ENCODE measurements around the gene ANKFY1. TPM values are rescaled to one million over a fixed set of nuclear protein-coding genes. Genes with fewer than 3 reads are reported as not detected.
A peak's percentile ranks its signal among the peaks of the same experiment; 100 is the strongest.

The ANKFY1 gene
- total RNA-seq, 2 experiments from 2014 or later, result 79.1 to 87.5 TPM

- Mint-ChIP-seq H3K4me1 (peaks cover 45% of the 10 kb centered on the region), H3K4me3 (no peak overlapping the region), H3K27me3 (no peaks in the 10 kb centered on the region), H3K27ac (peak overlapping the region; percentile 42), H3K36me3 (ENCODE audit: low read depth) (peaks cover 13% of the 10 kb centered on the region), H3K9me3 (no peaks in the 10 kb centered on the region)
- ChIA-PET POLR2A (no interaction called here), CTCF (interaction anchor here (1.3 to 6.1 kb wide), 3 partner anchors 9 to 13 kb away, joined by 3 to 43 read pairs (median 8); partner anchors contain the start of gene ANKFY1)
- DNase-seq, result no peak
These were observed 15.1 kb downstream of the ANKFY1 start for GRCh38 chr17:4248504-4249277.

DNA sequence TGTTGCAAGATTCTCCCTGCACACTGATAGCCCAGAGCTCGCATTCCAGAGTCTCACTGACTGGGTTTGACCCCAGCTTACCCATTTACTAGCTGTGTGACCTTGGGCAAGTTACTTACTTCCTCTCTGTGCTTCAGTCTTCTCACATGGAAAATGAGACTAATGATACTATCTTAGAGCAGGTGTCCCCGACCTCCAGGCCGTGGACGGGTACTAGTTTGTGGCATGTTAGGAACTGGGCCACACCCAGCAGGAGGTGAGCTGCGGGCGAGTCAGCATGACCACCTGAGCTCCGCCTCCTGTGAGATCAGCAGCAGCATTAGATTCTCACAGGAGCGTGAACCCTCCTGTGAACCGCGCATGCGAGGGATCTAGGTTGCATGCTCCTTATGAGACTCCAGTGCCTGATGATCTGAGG is 15.8 kb downstream of the ANKFY1 start:
- Mint-ChIP-seq H3K27ac (no peak overlapping the region), H3K9me3 (no peaks in the 10 kb centered on the region), H3K27me3 (no peaks in the 10 kb centered on the region), H3K36me3 (ENCODE audit: low read depth) (peaks cover 9% of the 10 kb centered on the region), H3K4me3 (no peak overlapping the region), H3K4me1 (peaks cover 41% of the 10 kb centered on the region)
- no peak for DNase-seq
- ChIA-PET CTCF (interaction anchor here (0.6 to 6.1 kb wide), 3 partner anchors 9 to 1076 kb away, joined by 3 to 43 read pairs (median 8); partner anchors contain the start of gene ANKFY1), POLR2A (no interaction called here)

- ChIA-PET POLR2A (no interaction called here), CTCF (interaction anchor here (0.5 to 6.1 kb wide), 4 partner anchors 9 to 1077 kb away, joined by 3 to 43 read pairs (median 6); partner anchors contain the start of gene ANKFY1)
- H3K4me3 Mint-ChIP-seq, result no peak overlapping the region
These were observed 16.3 kb downstream of the ANKFY1 start for GRCh38 chr17:4247361-4247970.

DNA sequence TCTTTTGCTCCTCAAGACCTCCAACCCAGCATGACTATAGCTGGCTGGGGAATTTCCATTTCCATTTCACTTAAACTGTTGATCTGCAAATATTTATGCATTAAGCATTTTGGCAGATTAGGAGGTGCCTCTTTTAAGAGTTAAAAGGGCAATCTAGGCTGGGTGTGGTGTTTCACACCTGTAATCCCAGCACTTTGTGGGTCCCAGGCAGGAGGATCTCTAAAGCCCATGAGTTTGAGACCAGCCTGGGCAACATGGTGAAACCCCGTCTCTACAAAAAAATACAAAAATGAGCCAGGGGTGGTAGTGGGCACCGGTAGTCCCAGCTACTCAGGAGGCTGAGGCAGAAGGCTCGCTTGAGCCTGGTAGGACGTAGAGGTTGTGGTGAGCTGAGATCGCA is 17.1 kb downstream of the ANKFY1 start:
- H3K4me1 Mint-ChIP-seq, result peaks cover 37% of the 10 kb centered on the region
- H3K27ac Mint-ChIP-seq, result peak overlapping the region; percentile 7
- no peaks in the 10 kb centered on the region for H3K27me3 Mint-ChIP-seq
- H3K4me3 Mint-ChIP-seq, result no peak overlapping the region
- H3K36me3 Mint-ChIP-seq (ENCODE audit: low read depth), result peaks cover 13% of the 10 kb centered on the region
- no peak for DNase-seq
- POLR2A ChIA-PET, result no interaction called here
- CTCF ChIA-PET, result interaction anchor here (0.8 to 6.1 kb wide), 3 partner anchors 8 to 15 kb away, joined by 3 to 43 read pairs (median 8); partner anchors contain the start of gene ANKFY1
- H3K9me3 Mint-ChIP-seq, result no peaks in the 10 kb centered on the region

More at GRCh38 chr17:4247361-4247970, 16.3 kb downstream of the ANKFY1 start:
- no peak overlapping the region for H3K27ac Mint-ChIP-seq
- H3K4me1 Mint-ChIP-seq, result peaks cover 39% of the 10 kb centered on the region
- peaks cover 9% of the 10 kb centered on the region for H3K36me3 Mint-ChIP-seq (ENCODE audit: low read depth)
- H3K27me3 Mint-ChIP-seq, result no peaks in the 10 kb centered on the region
- H3K9me3 Mint-ChIP-seq, result no peaks in the 10 kb centered on the region
- no peak for DNase-seq

- Mint-ChIP-seq H3K4me1 (peaks cover 8% of the 10 kb centered on the region), H3K36me3 (ENCODE audit: low read depth) (peaks cover 25% of the 10 kb centered on the region), H3K9me3 (no peaks in the 10 kb centered on the region), H3K27me3 (no peaks in the 10 kb centered on the region), H3K4me3 (no peak overlapping the region), H3K27ac (no peak overlapping the region)
- DNase-seq, result no peak
- ChIA-PET CTCF (interaction anchor here (0.6 to 1.1 kb wide), 3 partner anchors 22 to 26 kb away, joined by 3 to 4 read pairs (median 3); no protein-coding TSS in a partner anchor), POLR2A (no interaction called here)
These were observed 22.2 kb downstream of the ANKFY1 start for GRCh38 chr17:4241535-4241934.

DNA sequence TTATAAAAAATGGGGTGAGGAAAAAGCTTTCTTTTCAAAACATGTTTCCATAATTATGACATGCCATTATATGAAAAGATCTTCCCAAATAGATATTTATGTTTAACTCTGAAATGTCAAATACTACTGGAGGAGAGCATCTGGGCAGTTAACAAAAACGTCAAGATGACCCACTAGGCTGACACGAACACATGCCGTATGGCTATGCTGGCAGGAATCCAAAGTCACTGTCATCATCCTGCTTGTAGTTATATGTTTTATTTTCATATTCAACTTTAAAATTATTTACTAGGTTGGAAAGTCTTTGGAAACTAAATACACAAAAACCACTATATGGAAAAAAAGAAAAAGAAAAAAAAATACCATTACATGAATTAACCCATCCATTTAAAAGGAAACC is 27.3 kb downstream of the ANKFY1 start:
- ChIA-PET POLR2A (no interaction called here), CTCF (no interaction called here)
- peaks cover 20% of the 10 kb centered on the region for H3K4me1 Mint-ChIP-seq
- peaks cover 53% of the 10 kb centered on the region for H3K36me3 Mint-ChIP-seq (ENCODE audit: low read depth)
- no peaks in the 10 kb centered on the region for H3K27me3 Mint-ChIP-seq
- no peaks in the 10 kb centered on the region for H3K9me3 Mint-ChIP-seq
- DNase-seq, result no peak
- H3K27ac Mint-ChIP-seq, result no peak overlapping the region
- H3K4me3 Mint-ChIP-seq, result no peak overlapping the region

DNA sequence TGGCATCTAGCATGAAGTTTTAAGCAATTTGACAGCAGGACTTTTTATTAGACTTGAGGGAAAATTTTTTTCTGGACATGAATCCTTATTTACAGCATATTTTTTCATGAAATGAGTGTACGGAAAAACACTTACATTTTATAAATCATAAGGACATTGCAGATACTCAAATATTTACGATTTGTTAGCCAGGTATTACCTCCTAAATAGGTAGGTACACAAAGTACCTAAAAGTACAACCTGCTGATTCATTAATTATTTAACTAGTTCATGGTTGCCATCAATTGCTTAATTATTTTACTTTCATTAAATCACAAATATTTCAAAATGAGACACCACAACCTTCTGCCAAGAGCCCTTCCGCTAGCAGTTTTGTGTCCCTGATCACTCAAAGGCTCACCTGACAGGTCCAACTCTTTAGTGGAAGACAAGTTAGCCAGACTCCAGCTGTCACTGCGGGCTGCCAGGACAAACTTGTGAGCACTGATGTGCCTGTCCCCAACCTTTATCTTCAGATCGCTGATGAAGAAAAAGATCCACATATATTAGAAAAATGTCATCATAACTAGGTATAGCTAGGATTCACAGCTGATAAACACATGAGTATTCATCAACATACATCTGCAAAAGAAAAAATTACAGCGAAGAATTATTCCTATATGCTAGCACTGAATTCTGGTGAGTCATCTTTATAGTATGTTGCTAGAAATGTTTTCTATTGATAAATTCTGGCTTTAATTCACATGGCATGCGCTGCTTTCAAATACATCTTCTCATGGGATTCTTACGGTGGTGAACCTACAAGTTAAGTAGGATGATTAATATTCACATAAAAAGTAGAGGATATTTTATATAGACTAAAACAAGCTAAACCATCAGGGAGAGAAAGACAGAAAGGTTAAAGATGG is 28.2 kb downstream of the ANKFY1 start:
- no peak overlapping the region for H3K27ac Mint-ChIP-seq
- H3K27me3 Mint-ChIP-seq, result no peaks in the 10 kb centered on the region
- H3K9me3 Mint-ChIP-seq, result no peaks in the 10 kb centered on the region
- no peak for DNase-seq
- H3K4me3 Mint-ChIP-seq, result no peak overlapping the region
- ChIA-PET CTCF (interaction anchor here (0.6 kb wide), 2 partner anchors 23 to 84 kb away, joined by 3 read pairs; no protein-coding TSS in a partner anchor), POLR2A (no interaction called here)
- H3K36me3 Mint-ChIP-seq (ENCODE audit: low read depth), result peaks cover 53% of the 10 kb centered on the region
- H3K4me1 Mint-ChIP-seq, result peaks cover 18% of the 10 kb centered on the region

- no peak overlapping the region for H3K4me3 Mint-ChIP-seq
- H3K36me3 Mint-ChIP-seq (ENCODE audit: low read depth), result peaks cover 55% of the 10 kb centered on the region
- H3K4me1 Mint-ChIP-seq, result peaks cover 18% of the 10 kb centered on the region
- no peak for DNase-seq
- POLR2A ChIA-PET, result no interaction called here
- H3K27ac Mint-ChIP-seq, result no peak overlapping the region
- CTCF ChIA-PET, result no interaction called here
- H3K27me3 Mint-ChIP-seq, result no peaks in the 10 kb centered on the region
- H3K9me3 Mint-ChIP-seq, result no peaks in the 10 kb centered on the region
These were observed 29.4 kb downstream of the ANKFY1 start for GRCh38 chr17:4234401-4234800.

- no peaks in the 10 kb centered on the region for H3K9me3 Mint-ChIP-seq
- no peak for DNase-seq
- no peaks in the 10 kb centered on the region for H3K27me3 Mint-ChIP-seq
- H3K4me1 Mint-ChIP-seq, result peaks cover 18% of the 10 kb centered on the region
- no peak overlapping the region for H3K27ac Mint-ChIP-seq
- ChIA-PET POLR2A (no interaction called here), CTCF (interaction anchor here (0.6 to 1.0 kb wide), 2 partner anchors 25 to 28 kb away, joined by 3 read pairs; no protein-coding TSS in a partner anchor)
- H3K36me3 Mint-ChIP-seq (ENCODE audit: low read depth), result peaks cover 51% of the 10 kb centered on the region
- H3K4me3 Mint-ChIP-seq, result no peak overlapping the region
These were observed 30.0 kb downstream of the ANKFY1 start for GRCh38 chr17:4233668-4234258.

DNA sequence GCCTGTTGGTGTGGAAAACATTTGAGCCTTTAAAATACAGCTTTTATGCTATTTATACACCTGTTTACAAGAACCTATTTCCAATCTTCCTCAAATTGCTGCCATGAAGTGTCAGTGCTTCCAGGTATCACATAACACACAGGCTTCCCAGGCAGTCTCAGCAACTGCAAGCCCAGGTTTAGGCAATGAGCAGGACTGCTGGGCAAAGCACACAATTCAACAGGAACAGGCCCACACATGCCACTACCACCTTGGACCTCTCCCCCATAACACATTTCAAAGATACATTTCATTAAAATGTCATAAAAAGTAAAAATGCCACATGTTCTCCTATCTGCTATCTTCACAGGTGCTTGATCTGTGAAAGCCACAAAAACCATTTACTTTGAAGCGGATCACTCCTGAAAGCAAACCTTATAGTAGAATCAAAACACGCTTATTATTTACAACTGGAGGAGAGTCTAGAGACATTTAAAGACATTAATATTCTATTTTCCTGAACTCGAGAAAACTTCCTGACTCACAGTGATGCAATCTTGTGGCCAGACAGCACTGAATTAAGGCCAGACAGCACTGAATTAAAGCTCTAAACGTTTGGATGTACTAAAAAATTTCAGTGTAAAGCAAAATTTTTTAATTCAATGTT is 31.5 kb downstream of the ANKFY1 start:
- Mint-ChIP-seq H3K27me3 (no peaks in the 10 kb centered on the region), H3K27ac (peak overlapping the region; percentile 80), H3K4me3 (no peak overlapping the region), H3K36me3 (ENCODE audit: low read depth) (peaks cover 48% of the 10 kb centered on the region), H3K4me1 (peaks cover 21% of the 10 kb centered on the region), H3K9me3 (no peaks in the 10 kb centered on the region)
- ChIA-PET POLR2A (no interaction called here), CTCF (interaction anchor here (1.0 kb wide), 1 partner anchor 27 kb away, joined by 3 read pairs; no protein-coding TSS in a partner anchor)
- DNase-seq, result no peak

DNA sequence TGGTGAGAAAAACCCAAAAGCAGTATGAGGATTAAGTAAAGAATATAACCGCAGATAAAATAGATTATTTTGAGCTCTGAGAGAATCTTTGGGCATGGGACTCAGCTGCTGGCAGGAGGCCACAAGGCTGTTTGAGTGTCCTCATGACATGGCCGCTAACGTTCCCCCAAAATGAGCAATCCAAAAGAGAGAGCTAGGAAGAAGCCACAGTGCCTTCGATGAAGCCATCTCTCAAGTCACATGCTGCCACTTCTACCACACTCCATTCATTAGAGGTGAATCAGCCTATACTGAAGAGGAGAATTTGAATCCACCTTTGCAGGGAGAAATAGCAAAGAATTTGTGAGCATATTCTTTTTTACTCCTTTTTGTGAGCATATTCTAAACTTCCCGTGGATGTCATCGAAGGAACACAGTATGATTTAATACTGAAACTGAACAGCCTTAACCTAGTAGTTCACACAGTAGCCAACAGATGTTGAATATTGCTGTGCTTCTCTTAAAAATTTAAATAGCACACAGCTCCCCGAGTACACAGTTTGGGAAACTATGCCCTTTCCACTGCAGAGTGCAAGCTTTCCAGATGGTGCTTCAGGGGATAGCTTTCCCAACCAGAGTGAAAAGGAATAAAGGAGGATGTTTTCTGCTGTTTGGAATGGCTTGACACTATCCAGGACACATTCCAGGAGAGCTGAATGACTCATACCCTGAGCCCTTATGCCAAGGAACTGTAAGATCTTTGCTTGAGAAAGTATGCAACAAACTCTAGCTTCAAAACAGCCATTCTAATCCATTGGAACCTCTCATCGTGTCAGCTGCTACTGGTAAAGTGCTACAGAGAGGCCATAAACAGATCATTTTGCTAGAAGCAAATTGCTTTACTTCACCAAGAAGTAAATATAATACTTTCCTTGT is 33.9 kb downstream of the ANKFY1 start:
- CTCF ChIA-PET, result interaction anchor here (0.7 to 1.2 kb wide), 3 partner anchors 17 to 183 kb away, joined by 3 read pairs; no protein-coding TSS in a partner anchor
- Mint-ChIP-seq H3K4me1 (peaks cover 21% of the 10 kb centered on the region), H3K27me3 (no peaks in the 10 kb centered on the region), H3K36me3 (ENCODE audit: low read depth) (peaks cover 39% of the 10 kb centered on the region), H3K9me3 (no peaks in the 10 kb centered on the region), H3K4me3 (no peak overlapping the region), H3K27ac (no peak overlapping the region)
- POLR2A ChIA-PET, result no interaction called here
- no peak for DNase-seq
